GM18907 (cell line): ENCODE data around the gene MRPL18.
"Not testable (repeated sequence)": the region's sequence is repeated elsewhere in the genome, so short reads cannot be mapped to it uniquely, and the experiment has no call there.

ENCODE experiments used
- ATAC-seq: cut with Tn5 transposase; IDR thresholded peaks from one replicate; pipeline ENCODE4 v1.9.1; 2021; ENCODE audit warnings: mild to moderate bottlenecking, moderate library complexity; ENCODE audit not compliant: unreplicated experiment

MRPL18 gene

GRCh38 chr6:159790149-159790955 is at the start of gene MRPL18:
Gene MRPL18, plus strand, starts transcription at chr6:159790467. Its CDS starts 121 bp downstream, at chr6:159790588.
- ATAC-seq: peak; percentile 87

- ATAC-seq: no peak
Observed at GRCh38 chr6:159742165-159742564, 48.1 kb upstream of the MRPL18 start.

- no peak for ATAC-seq
Observed at GRCh38 chr6:159745081-159745480, 45.2 kb upstream of the MRPL18 start.

- no peak for ATAC-seq
Observed at GRCh38 chr6:159746759-159747158, 43.5 kb upstream of the MRPL18 start.

- not testable (repeated sequence) for ATAC-seq
Observed at GRCh38 chr6:159748127-159748526, 42.1 kb upstream of the MRPL18 start.

GRCh38 chr6:159751448-159751847 is 38.8 kb upstream of the MRPL18 start:
- no peak for ATAC-seq

- no peak for ATAC-seq
Observed at GRCh38 chr6:159753081-159753872, 37.0 kb upstream of the MRPL18 start.

- no peak for ATAC-seq
Observed at GRCh38 chr6:159754401-159754800, 35.9 kb upstream of the MRPL18 start.

- ATAC-seq: no peak
Observed at GRCh38 chr6:159754959-159755914, 35.0 kb upstream of the MRPL18 start.

GRCh38 chr6:159756508-159756907 is 33.8 kb upstream of the MRPL18 start:
- no peak for ATAC-seq

- ATAC-seq: no peak
Observed at GRCh38 chr6:159758031-159759001, 32.0 kb upstream of the MRPL18 start.

GRCh38 chr6:159759645-159760044 is 30.6 kb upstream of the MRPL18 start:
- ATAC-seq: no peak

GRCh38 chr6:159760602-159761057 is 29.6 kb upstream of the MRPL18 start:
- ATAC-seq: no peak

- ATAC-seq: no peak
Observed at GRCh38 chr6:159761129-159761872, 29.0 kb upstream of the MRPL18 start.

- peak; percentile 98 for ATAC-seq
Observed at GRCh38 chr6:159761873-159762680, 28.2 kb upstream of the MRPL18 start, which contains the start of gene ACAT2. Gene ACAT2, plus strand, starts transcription at chr6:159762045. Its CDS starts 43 bp downstream, at chr6:159762088.

GRCh38 chr6:159762681-159763293 is 27.5 kb upstream of the MRPL18 start:
- peak; percentile 9 for ATAC-seq

- no peak for ATAC-seq
Observed at GRCh38 chr6:159766906-159767305, 23.4 kb upstream of the MRPL18 start.
